Coronary artery (tissue), 2 donors: ENCODE data around the gene SPAG9.
"Not testable (repeated sequence)": the region's sequence is repeated elsewhere in the genome, so short reads cannot be mapped to it uniquely, and the experiment has no call there.

Experiments used
- DNase-seq: peaks from one replicate; pipeline ENCODE4 v3.0.0-alpha.2; 2017; ENCODE audit warnings: low spot score
- H3K27ac ChIP-seq, 2 donors: fragments of 200-600 bp; sonication (generic); one replicate each; pipeline ENCODE4 v1.5.1; 2016 to 2019
- H3K4me3 ChIP-seq: fragments of 200-600 bp; sonication (generic); 2 replicates; pipeline ENCODE4 v1.5.1; 2016; ENCODE audit warnings: mild to moderate bottlenecking, moderate library complexity
- CTCF ChIP-seq: fragments of 200-600 bp; sonication (generic); IDR thresholded peaks from one replicate; pipeline ENCODE4 v1.5.1; 2019; ENCODE audit warnings: antibody characterized with exemption

Gene SPAG9

GRCh38 chr17:51133365-51133764 is 12.7 kb upstream of the SPAG9 start:
- no peak overlapping the region for H3K27ac ChIP-seq
- H3K4me3 ChIP-seq = no peak overlapping the region
- no peak for TF ChIP-seq CTCF
- no peak for DNase-seq

GRCh38 chr17:51132964-51133319 is 12.3 kb upstream of the SPAG9 start:
- no peak for TF ChIP-seq CTCF
- DNase-seq = no peak
- no peak overlapping the region for H3K27ac ChIP-seq

GRCh38 chr17:51128076-51128475 is 7.4 kb upstream of the SPAG9 start:
- TF ChIP-seq CTCF = no peak
- Histone ChIP-seq H3K4me3 (no peak overlapping the region), H3K27ac (no peak overlapping the region)
- DNase-seq = no peak

More at GRCh38 chr17:51132964-51133319, 12.3 kb upstream of the SPAG9 start:
- no peak overlapping the region for H3K4me3 ChIP-seq

GRCh38 chr17:51124640-51125503 is 4.2 kb upstream of the SPAG9 start:
- H3K4me3 ChIP-seq = no peak overlapping the region
- DNase-seq = no peak
- no peak for TF ChIP-seq CTCF
- H3K27ac ChIP-seq = no peak overlapping the region

GRCh38 chr17:51122473-51123115 is 1.9 kb upstream of the SPAG9 start:
- H3K4me3 ChIP-seq, DNase-seq: not testable (repeated sequence)
- peak overlapping the region in 1 of 2 donors; percentile 99 for H3K27ac ChIP-seq

GRCh38 chr17:51121620-51122472 is 1.2 kb upstream of the SPAG9 start:
- no peak for TF ChIP-seq CTCF
- Histone ChIP-seq H3K4me3 (peak overlapping the region; percentile 90), H3K27ac (peak overlapping the region; percentile 99)
- DNase-seq = peak; percentile 92

- TF ChIP-seq CTCF = no peak
- no peak for DNase-seq
- peak overlapping the region; percentile 90 for H3K4me3 ChIP-seq
- H3K27ac ChIP-seq = peak overlapping the region; percentile 99
Measured at GRCh38 chr17:51120357-51120738, 320 bp downstream of the SPAG9 start.
